Breast epithelium (tissue), 3 donors: ENCODE results near the gene MYO3B.

Source experiments
- CTCF ChIP-seq, 3 donors: fragments of 450-650 bp; IDR thresholded peaks; one replicate each; pipeline ENCODE4 v1.5.1; 2016 to 2017; ENCODE audit warnings: antibody characterized with exemption in 3 of 3, mild to moderate bottlenecking in 3 of 3, moderate library complexity in 3 of 3
- POLR2A ChIP-seq: fragments of 450-650 bp; IDR thresholded peaks from one replicate; pipeline ENCODE4 v1.6.1; 2016; ENCODE audit warnings: antibody characterized with exemption, mild to moderate bottlenecking, moderate library complexity
- POLR2AphosphoS5 ChIP-seq, 3 donors: sonication (generic); formaldehyde crosslinking; IDR thresholded peaks; one replicate each; pipeline ENCODE4 v1.6.1; 2017; ENCODE audit warnings: antibody characterized with exemption in 3 of 3

GRCh38 chr2:170241756-170242155, 63.8 kb downstream of the MYO3B start:
- TF ChIP-seq POLR2AphosphoS5 (IDR thresholded peaks at IDR 0.05) (no peak), CTCF (IDR thresholded peaks at IDR 0.05) (no peak), POLR2A (no peak)
